ENCODE data around the gene DDX19B.
"Not testable (repeated sequence)": the region's sequence is repeated elsewhere in the genome, so short reads cannot be mapped to it uniquely, and the experiment has no call there.

DDX19B gene

DNA sequence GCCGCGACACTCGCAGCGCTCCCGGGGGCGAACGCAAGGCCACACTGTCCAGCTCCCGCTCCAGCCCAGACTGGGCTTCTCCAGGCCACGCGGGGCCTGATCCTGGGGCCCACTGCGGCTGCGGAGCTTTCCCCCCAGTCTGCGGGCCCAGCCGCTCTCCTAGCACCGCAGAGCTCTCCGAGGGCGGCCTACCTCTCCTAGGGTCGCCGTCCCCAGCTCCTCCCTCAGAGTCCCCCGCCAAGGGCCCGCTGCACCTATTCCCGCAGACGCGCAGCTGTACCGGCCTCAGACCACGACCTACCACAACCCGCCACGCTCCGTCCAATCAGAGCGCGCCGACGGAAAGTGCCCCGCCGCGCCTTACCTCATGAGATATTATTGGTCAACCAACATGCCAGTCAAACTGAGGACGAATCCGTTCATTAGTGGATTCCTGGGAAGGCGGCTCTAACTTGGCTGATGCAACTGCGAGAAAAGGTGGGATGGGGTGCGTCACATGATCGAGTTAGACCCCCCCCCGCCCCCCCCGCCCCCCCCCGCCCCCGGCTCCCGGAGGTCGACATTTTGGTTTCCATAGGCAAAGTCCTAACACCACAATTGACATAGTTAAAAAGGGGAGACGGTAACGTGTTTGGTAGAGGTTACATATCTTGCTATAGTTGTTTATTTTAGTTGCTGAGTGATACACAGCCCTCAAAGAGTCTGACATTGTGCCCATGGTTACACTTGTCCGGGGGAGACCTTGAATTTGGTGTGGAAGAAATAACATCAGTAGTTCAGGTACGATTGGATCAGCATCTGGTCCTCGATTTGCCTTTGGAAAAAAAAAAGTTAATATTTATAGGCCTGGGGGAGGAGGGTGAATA, 9.5 kb upstream of the DDX19B start, which contains the start of gene AARS1:
AARS1 (minus strand) TSS at position 278 of the 866 bp plus-strand sequence. CDS start 6,743 bp downstream, outside the sequence.
- DNase-seq, result peak; percentile 98

DNA sequence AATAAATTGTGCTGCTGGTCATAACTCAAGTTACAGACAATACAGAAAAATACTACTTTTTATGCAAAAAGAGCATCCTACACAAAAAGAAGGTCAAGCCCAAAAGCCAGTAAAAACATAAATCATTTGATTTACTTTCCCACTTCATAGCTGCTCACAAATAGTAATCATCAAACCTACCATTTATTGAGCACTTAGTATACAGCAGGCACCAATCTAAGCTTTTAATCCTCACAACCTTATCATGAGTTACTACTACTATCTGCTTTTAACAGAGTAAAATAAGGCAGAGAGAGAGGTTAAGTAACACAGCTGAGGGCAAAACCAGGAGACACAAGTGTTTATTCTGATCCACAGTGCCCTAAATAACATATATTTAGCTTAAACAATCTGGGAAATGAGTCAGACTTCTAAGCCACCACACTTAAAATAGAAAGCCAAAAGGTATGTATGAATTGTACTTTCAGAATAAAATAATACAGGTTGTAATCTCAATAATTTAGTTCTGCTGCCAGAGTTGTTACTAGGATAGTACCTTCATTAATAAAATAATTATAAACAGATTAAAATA, 8.0 kb upstream of the DDX19B start:
- peak; percentile 16 for DNase-seq

DNA sequence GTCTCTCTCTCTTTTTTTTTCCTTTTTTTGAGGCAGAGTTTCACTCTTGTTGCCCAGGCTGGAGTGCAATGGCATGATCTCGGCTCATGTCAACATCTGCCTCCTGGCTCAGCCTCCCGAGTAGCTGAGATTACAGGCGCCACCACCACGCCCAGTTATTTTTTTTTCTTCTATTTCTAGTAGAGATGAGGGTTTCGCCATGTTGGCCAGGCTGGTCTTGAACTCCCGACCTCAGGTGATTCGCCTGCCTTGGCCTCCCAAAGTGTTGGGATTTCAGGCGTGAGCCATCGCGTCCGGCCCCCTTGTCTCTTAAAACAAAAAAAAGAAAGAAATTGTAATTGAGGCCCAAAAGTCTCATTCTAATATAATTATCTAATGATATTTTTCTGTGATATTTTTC, 6.8 kb upstream of the DDX19B start:
- DNase-seq, result not testable (repeated sequence)

- no peak for DNase-seq
These were observed 4.5 kb upstream of the DDX19B start for GRCh38 chr16:70294385-70295025.

- no peak for DNase-seq
These were observed 3.4 kb upstream of the DDX19B start for GRCh38 chr16:70295634-70296033.

- DNase-seq, result no peak
These were observed 2.1 kb downstream of the DDX19B start for GRCh38 chr16:70301121-70301520.

GRCh38 chr16:70302745-70303144, 3.8 kb downstream of the DDX19B start:
- DNase-seq, result no peak

DNA sequence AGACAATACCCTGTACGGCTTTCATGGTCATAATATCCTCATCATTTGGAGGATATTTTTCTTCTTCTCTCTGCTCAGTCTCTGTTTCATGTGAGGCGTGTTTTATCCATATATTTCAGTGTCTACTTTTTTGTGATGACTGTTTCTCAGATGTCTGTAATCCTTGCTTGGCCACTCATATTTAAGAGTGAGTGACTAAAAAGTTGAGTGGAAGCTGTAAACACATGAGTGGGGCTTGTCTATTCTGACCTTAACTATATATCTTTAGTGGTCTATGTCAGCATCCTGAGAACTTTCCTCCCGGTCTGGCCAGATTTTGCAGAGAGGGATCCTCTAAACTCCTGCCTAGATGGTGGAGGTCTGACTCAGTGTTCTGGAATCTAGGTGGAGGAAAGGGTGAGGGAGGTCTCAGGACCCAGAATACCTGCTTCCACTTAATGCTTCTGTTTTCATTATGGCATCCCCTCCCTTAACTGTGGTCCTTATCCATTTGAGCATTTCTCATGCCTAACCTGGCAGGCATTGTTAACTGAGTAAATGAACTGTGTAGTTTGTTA, 6.0 kb downstream of the DDX19B start:
- no peak for DNase-seq

DNA sequence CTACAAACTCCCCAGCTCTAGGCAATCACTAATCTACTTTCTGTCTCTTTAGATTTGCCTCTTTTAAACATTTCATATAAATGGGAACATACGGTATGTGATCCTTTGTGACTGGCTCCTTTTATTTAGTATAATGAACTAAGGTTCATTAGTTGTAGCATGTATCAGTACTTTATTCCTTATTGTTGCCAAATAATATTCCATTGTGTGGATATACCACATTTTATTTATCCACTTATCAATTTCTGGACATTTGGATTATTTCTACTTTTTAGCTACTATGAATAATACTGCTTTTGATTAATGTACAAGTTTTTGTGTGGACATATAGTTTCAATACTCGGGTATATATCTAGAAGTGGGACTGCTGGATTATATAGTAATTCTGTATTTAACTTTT, 7.9 kb downstream of the DDX19B start:
- DNase-seq, result no peak

DNA sequence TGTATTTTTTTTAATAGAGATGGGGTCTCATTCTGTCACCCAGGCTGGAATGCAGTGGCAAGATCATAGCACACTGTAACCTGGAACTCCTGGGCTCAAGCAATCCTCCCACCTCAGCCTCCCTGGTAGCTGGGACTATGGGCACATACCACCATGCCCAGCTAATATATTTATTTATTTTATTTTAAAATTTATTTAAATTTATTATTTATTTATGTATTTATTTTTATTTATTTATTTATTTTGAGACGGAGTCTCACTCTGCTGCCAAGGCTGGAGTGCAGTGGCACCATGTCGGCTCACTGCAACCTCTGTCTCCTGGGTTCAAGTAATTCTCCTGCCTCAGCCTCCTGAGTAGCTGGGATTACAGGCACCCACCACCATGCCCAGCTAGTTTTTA, 8.7 kb downstream of the DDX19B start:
- not testable (repeated sequence) for DNase-seq

DNA sequence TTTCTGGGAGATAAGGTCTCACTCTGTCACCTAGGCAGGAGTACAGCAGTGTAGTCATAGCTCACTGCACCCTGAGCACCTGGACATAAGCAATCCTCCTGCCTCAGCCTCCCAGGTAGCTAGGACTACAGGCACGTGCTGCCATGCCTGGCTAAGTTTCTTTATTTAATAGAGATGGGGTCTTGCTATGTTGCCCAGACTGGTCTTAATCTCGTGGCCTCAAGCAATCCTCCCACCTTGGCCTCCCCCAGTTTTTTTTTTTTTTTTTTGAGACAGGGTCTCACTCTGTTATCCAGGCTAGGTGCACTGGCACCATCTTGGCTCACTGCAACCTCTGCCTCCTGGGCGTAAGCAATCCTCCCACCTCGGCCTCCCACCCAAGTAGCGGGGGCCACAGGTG, 21.1 kb downstream of the DDX19B start:
- DNase-seq, result no peak

GRCh38 chr16:70324998-70325747, 26.2 kb downstream of the DDX19B start:
- no peak for DNase-seq

DNA sequence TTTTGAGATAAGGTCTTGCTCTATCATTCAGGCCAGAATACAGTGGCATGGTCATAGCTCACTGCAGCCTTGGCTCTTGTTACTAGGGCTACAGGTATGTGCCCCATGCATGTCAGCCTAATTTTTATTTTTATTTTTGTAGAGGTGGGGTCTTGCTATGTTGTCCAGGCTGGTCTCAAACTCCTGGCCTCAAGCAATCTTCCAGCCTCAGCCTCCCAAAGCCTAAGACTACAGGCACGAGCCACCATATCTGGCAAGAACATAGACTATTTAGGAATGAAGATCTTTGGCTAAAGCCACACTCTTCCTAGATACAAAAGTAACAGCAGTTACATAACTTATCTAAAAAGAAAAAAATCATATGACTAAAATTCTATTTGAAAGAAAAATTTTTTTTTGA, 32.1 kb downstream of the DDX19B start:
- DNase-seq, result no peak

DNA sequence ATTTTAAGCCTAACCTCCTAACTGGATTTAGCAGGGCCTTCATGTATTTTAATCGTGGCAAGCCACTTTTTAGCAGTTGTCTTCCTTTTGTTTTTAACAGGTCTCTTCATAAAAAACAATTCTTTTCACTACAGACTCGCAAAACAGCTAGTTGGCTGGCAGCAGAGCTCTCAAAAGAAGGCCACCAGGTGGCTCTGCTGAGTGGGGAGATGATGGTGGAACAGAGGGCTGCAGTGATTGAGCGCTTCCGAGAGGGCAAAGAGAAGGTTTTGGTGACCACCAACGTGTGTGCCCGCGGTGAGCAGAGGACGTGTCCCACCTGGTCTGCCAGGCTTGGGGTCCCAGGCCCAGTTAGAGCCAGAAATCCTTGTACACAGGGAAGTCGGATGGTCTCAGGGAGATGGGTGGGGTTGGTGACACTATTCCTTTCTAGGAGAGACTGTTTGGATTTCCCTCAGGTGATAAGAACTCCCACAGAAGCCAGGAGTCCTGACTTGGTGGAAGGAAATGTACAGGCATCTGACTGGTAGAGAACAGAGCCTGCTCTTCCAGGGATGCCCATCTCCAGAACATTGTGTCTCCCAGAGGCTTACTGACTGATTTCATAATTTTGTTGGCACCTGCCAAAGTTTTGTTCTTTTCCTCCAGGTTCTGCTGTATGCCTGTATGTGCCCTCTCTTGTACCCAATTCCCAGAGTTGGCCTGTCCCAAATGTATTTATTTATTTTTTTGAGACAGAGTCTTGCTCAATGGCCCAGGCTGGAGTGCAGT, 32.8 kb downstream of the DDX19B start:
- no peak for DNase-seq

- not testable (repeated sequence) for DNase-seq
These were observed 33.7 kb downstream of the DDX19B start for GRCh38 chr16:70332728-70333127.

GRCh38 chr16:70337814-70338213, 38.8 kb downstream of the DDX19B start:
- no peak for DNase-seq

- no peak for DNase-seq
These were observed 42.6 kb downstream of the DDX19B start for GRCh38 chr16:70341600-70341999.

- DNase-seq, result no peak
These were observed 43.0 kb downstream of the DDX19B start for GRCh38 chr16:70342016-70342415.

DNA sequence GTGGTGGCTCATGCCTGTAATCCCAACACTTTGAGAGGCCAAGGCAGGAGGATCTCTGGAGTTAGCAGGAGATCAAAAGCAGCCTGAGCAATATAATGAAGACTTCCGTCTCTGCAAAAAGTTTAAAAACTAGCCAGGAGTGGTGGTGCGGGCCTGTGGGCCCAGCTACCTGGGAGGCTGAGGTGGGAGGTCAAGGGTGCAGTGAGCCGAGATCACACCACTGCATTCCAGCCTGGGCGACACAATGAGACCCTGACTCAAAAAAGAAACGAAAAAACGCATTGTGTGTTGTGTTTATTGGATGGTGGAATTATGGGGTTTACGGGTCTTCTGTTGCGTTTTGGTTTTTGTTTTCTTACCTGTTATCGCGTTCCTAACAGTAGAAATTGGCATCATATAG, 46.9 kb downstream of the DDX19B start:
- DNase-seq, result no peak

DNA sequence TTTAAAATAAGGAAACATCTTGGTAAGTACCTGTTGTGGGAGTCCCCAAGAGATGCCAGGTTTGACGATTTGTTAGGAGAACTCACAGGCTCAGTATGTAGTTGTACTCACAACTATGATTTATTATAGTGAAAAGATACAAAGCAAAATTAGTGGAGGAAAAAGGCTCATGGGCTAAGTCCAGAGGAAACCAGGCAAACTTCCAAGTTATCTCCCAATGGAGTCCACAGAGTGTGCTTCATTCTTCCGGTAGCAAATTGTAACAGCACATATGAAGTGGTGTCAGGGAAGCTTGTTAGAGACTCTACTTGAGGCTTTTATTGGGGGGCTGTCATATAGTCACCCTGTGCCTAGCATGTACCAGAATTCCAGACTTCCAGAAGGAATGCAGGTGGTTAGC, 50.0 kb downstream of the DDX19B start:
- no peak for DNase-seq

GRCh38 chr16:70349783-70350182, 50.8 kb downstream of the DDX19B start:
- DNase-seq, result no peak

DNA sequence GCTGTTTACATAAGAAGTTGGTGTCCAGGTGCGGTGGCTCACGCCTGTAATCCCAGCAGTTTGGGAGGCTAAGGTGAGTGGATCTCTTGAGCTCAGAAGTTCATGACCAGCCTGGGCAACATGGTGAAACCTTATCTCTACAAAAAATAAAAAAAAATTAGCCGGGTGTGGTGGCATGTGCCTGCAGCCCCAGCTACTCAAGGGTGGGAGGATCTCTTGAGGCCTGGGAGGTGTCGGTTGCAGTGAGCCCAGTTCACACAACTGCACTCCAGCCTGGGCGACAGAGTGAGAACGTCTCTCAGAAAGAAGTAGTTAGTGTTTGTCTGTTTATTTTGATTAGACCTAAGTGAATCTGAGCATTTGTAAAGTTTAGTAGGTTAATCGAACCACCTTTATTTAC, 60.6 kb downstream of the DDX19B start:
- DNase-seq, result no peak
